HPDE6-E6E7 (cell line): ENCODE results near the gene RAVER2.
"Not testable (repeated sequence)": the region's sequence is repeated elsewhere in the genome, so short reads cannot be mapped to it uniquely, and the experiment has no call there.

Experiments
- DNase-seq: peaks from one replicate; pipeline ENCODE4 v3.0.0; 2011; ENCODE audit warnings: missing footprints; ENCODE audit errors: extremely low spot score

Gene RAVER2

GRCh38 chr1:64748706-64749105, 3.8 kb downstream of the RAVER2 start:
- DNase-seq = no peak

GRCh38 chr1:64750092-64750491, 5.2 kb downstream of the RAVER2 start:
- no peak for DNase-seq

DNA sequence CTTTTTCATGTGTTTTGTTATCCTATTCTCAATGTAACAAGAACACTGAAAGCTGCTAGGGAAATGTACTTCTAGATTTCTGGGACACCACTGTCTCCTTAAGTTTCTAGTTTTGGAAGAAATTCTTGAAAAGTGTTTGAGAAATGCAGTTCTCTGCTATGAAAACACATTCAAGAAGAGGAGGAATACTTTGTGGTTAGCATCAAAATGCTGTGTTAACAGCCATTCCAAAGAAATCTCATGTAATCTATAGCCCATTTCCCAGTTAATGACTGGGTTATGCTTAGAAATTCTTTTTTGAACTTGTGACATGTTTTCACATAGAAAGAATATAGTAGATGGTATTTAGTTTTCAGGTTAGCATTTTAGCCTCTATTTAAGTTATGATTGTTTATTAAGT, 6.0 kb downstream of the RAVER2 start:
- no peak for DNase-seq

- no peak for DNase-seq
These were observed 9.3 kb downstream of the RAVER2 start for GRCh38 chr1:64754173-64754572.

GRCh38 chr1:64755361-64755760, 10.5 kb downstream of the RAVER2 start:
- no peak for DNase-seq

- no peak for DNase-seq
These were observed 11.9 kb downstream of the RAVER2 start for GRCh38 chr1:64756770-64757169.

DNA sequence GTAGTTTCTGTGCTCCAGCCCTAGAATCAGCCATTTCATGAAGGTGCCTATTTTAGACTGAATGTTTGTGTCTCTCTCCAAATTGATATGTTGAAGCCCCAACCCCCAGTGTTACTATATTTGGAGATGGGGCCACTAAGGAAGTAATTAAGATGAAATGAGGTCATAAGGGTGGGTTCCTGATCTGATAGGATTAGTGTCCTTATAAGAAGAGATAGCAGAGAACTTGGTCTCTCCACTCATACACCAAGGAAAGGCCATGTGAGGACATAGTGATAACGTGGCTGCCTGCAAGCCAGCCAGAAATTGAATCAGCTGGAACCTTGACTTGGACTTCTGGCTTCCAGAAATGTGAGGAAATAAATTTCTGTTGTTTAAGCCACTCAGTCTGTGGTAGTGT, 12.3 kb downstream of the RAVER2 start:
- no peak for DNase-seq

DNA sequence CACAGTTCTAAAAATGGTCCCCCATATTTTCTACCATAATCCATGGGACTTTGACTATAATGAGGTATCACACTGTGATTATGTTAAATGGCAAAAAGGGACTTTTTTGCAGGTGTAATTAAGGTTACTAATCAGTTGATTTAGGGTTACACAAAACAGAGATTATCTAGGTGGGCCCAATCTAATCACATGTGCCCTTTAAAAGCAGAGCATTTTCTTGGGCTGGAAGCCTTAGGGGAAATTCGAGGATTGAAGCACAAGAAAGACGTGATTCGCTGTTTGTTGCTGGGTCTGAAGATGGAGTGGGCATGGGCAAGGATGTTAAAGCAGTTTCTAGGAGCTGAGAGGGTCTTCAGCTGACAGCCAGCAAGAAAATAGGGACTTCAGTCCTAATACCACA, 13.4 kb downstream of the RAVER2 start:
- no peak for DNase-seq

GRCh38 chr1:64759968-64760367, 15.1 kb downstream of the RAVER2 start:
- DNase-seq = no peak

DNA sequence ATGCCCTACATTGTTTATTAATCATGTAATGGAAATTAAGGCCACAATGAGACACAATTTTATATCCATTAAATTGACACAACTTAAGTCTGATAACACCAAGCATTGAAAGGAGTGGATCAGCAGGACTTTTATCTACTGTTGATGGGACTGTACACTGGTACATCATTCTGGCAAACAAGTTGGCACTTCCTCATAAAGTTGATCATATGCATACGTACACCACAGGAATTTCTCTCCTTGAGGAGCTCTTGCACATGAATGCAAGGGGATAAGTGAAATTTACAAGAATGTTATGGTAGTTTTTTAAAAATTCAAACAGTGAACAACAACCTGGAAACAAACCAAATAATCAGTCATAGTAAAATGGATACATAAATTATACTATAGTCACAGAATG, 20.1 kb downstream of the RAVER2 start:
- DNase-seq = no peak

DNA sequence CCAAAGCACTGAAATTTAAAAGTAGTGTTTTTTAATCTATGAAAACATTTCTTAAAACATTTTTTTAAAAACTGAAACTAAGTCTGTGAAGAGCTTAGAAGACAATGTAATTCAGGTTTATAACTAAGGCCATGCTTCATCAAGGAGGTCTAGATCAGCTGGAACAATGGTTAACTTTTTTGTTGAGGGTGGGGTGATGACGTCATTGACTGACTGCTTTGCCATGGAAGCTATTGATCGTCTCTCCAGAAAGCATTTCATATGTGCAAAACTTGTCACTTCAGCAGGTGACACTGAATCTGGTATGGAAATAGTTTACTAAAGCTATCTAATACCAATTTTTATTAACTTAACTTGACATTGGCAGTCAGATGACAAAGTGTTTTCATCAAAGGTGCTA, 21.0 kb downstream of the RAVER2 start:
- DNase-seq = no peak

GRCh38 chr1:64766429-64766828, 21.6 kb downstream of the RAVER2 start:
- DNase-seq = no peak

DNA sequence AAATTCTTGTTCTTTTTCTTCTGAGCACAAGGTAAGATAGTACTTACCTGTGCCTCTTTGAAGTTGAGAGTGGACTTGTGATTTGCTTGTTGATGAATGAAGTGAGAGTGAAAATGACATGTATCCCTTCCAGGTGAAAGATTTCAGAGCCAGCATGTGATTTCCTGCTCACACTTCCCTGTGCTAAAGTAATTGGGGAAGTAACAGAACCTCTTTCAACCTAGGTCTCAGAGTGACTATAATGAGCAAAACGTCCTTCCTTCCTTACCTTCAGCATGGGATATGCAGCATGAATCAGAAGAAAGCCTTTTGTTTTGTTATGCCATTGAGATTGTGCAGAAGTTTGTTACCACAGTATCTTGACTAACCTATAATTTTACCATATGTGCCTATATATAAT, 24.6 kb downstream of the RAVER2 start:
- DNase-seq = no peak

DNA sequence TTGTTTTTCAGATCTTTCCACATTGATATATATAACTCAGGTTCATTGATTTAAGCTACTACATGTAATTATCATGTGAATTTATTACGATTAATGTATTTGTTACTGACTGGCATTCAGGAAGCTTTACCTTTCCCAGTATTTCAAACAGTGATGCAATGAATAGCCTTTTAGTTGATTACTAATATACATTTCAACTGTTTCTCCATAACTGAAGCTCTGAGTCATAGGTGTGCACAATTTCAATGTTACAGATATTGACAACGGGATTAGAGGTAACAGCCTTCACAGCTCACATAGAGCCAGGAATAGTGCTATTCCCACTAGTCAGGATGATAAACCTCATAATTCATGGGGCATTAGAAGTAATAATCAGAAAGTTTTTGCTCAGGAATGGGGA, 25.1 kb downstream of the RAVER2 start:
- DNase-seq = no peak

DNA sequence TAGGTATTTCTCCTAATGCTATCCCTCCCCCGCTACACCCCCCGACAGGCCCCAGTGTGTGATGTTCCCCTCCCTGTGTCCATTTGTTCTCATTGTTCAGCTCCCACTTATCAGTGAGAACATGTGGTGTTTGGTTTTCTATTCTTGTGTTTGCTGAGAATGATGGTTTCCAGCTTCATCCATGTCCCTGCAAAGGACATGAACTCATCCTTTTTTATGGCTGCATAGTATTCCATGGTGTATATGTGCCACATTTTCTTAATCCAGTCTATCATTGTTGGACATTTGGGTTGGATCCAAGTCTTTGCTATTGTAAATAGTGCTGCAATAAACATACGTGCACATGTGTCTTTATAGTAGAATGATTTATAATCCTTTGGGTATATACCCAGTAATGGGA, 28.4 kb downstream of the RAVER2 start:
- not testable (repeated sequence) for DNase-seq

- no peak for DNase-seq
These were observed 30.2 kb downstream of the RAVER2 start for GRCh38 chr1:64775113-64775512.

GRCh38 chr1:64782044-64782443, 37.2 kb downstream of the RAVER2 start:
- DNase-seq = not testable (repeated sequence)

- DNase-seq = not testable (repeated sequence)
These were observed 38.0 kb downstream of the RAVER2 start for GRCh38 chr1:64782848-64783247.

- DNase-seq = no peak
These were observed 46.1 kb downstream of the RAVER2 start for GRCh38 chr1:64790832-64791487.

GRCh38 chr1:64798872-64799271, 54.0 kb downstream of the RAVER2 start:
- no peak for DNase-seq

- no peak for DNase-seq
These were observed 57.1 kb downstream of the RAVER2 start for GRCh38 chr1:64801851-64802523.

DNA sequence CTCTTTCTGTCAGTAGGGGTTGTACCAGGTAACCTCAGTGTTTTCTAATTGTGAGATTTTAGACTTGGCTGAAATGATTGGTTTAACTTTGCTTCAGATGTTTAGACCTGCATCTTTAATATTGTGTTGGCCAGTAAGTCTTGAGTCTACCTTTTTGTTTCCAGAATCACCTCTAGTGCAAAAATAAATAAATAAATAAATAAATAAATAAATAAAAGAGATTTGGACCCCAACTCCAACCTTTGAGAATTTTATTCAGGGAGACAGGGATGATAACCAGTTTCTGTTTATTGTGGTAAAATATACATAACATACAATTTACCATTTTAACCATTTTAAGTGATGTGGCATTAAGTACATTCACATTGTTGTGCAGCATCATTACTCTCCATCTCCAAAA, 64.4 kb downstream of the RAVER2 start:
- no peak for DNase-seq

GRCh38 chr1:64810001-64810400, 65.1 kb downstream of the RAVER2 start:
- DNase-seq = no peak

GRCh38 chr1:64811131-64811530, 66.3 kb downstream of the RAVER2 start:
- DNase-seq = no peak
